ENCODE measurements around the gene OTOL1. TPM values are rescaled to one million over a fixed set of nuclear protein-coding genes. Genes with fewer than 3 reads are reported as not detected.

The OTOL1 gene
- total RNA-seq, 1 donor from 2014 or later: not detected

- no peak overlapping the region for H2AFZ ChIP-seq (replicated peaks)
- no peaks in the 10 kb centered on the region for H4K20me1 ChIP-seq (ENCODE audit: low read depth)
- no peaks in the 10 kb centered on the region for H3K36me3 ChIP-seq
- peak; percentile 87 for DNase-seq (ENCODE audit: low spot score)
- peaks cover 6% of the 10 kb centered on the region for H3K9me3 ChIP-seq (ENCODE audit: low read depth)
- H3K27me3 ChIP-seq: no peaks in the 10 kb centered on the region
- peaks cover 15% of the 10 kb centered on the region for H3F3A ChIP-seq (ENCODE audit: low read depth)
- no peaks in the 10 kb centered on the region for H3K79me2 ChIP-seq (ENCODE audit: low read depth)
- no peak overlapping the region for H3K9ac ChIP-seq
- H3K27ac ChIP-seq: peak overlapping the region; percentile 99
- no peaks in the 10 kb centered on the region for H3K36me3 Mint-ChIP-seq
- peaks cover 13% of the 10 kb centered on the region for H3K4me1 Mint-ChIP-seq
- peaks cover 24% of the 10 kb centered on the region for H3K4me1 ChIP-seq
- TF ChIP-seq EZH2 (IDR thresholded peaks at IDR 0.05) (no peak), EZH2phosphoT487 (IDR thresholded peaks at IDR 0.05) (no peak), CTCF (IDR thresholded peaks at IDR 0.05) (no peak)
- peak overlapping the region; percentile 95 for H3K27ac Mint-ChIP-seq
- peak overlapping the region; percentile 30 for H3K4me3 ChIP-seq
- no peaks in the 10 kb centered on the region for H3K27me3 Mint-ChIP-seq (ENCODE audit: insufficient read depth, low read depth)
- H3K4me2 ChIP-seq: peak overlapping the region; percentile 69
- H3K4me3 Mint-ChIP-seq: no peak overlapping the region
- peaks cover 11% of the 10 kb centered on the region for H3K9me3 Mint-ChIP-seq
Observed at GRCh38 chr3:161454615-161455014, 42.0 kb upstream of the OTOL1 start.

- Mint-ChIP-seq H3K36me3 (no peaks in the 10 kb centered on the region), H3K4me3 (no peak overlapping the region), H3K27ac (no peak overlapping the region), H3K27me3 (ENCODE audit: insufficient read depth, low read depth) (no peaks in the 10 kb centered on the region), H3K9me3 (peaks cover 14% of the 10 kb centered on the region), H3K4me1 (peaks cover 13% of the 10 kb centered on the region)
- H3K36me3 ChIP-seq: no peaks in the 10 kb centered on the region
- peaks cover 6% of the 10 kb centered on the region for H3K9me3 ChIP-seq (ENCODE audit: low read depth)
- H3K4me2 ChIP-seq: no peak overlapping the region
- no peak for DNase-seq (ENCODE audit: low spot score)
- H3K27me3 ChIP-seq: no peaks in the 10 kb centered on the region
- no peak overlapping the region for H2AFZ ChIP-seq (replicated peaks)
- TF ChIP-seq EZH2 (IDR thresholded peaks at IDR 0.05): no peak
- no peak for TF ChIP-seq EZH2phosphoT487 (IDR thresholded peaks at IDR 0.05)
- no peak for TF ChIP-seq CTCF (IDR thresholded peaks at IDR 0.05)
- H3K27ac ChIP-seq: no peak overlapping the region
- H4K20me1 ChIP-seq (ENCODE audit: low read depth): no peaks in the 10 kb centered on the region
- no peaks in the 10 kb centered on the region for H3K79me2 ChIP-seq (ENCODE audit: low read depth)
- H3F3A ChIP-seq (ENCODE audit: low read depth): peaks cover 15% of the 10 kb centered on the region
- peaks cover 24% of the 10 kb centered on the region for H3K4me1 ChIP-seq
- no peak overlapping the region for H3K4me3 ChIP-seq
- no peak overlapping the region for H3K9ac ChIP-seq
Observed at GRCh38 chr3:161455962-161456361, 40.6 kb upstream of the OTOL1 start.

GRCh38 chr3:161462138-161462537 lies 34.5 kb upstream of the OTOL1 start:
- no peak overlapping the region for H3K27ac Mint-ChIP-seq
- DNase-seq (ENCODE audit: low spot score): no peak
- Histone ChIP-seq H3K27ac (no peak overlapping the region), H3K9ac (no peak overlapping the region), H2AFZ (replicated peaks) (no peak overlapping the region), H3K36me3 (no peaks in the 10 kb centered on the region), H3K4me1 (no peaks in the 10 kb centered on the region), H3F3A (ENCODE audit: low read depth) (no peaks in the 10 kb centered on the region), H3K9me3 (ENCODE audit: low read depth) (no peaks in the 10 kb centered on the region), H3K4me2 (no peak overlapping the region), H3K27me3 (no peaks in the 10 kb centered on the region), H3K4me3 (no peak overlapping the region), H4K20me1 (ENCODE audit: low read depth) (no peaks in the 10 kb centered on the region), H3K79me2 (ENCODE audit: low read depth) (no peaks in the 10 kb centered on the region)
- H3K4me1 Mint-ChIP-seq: no peaks in the 10 kb centered on the region
- peaks cover 22% of the 10 kb centered on the region for H3K9me3 Mint-ChIP-seq
- no peaks in the 10 kb centered on the region for H3K27me3 Mint-ChIP-seq (ENCODE audit: insufficient read depth, low read depth)
- H3K4me3 Mint-ChIP-seq: no peak overlapping the region
- TF ChIP-seq EZH2phosphoT487 (IDR thresholded peaks at IDR 0.05) (no peak), CTCF (IDR thresholded peaks at IDR 0.05) (no peak), EZH2 (IDR thresholded peaks at IDR 0.05) (no peak)
- peaks cover 7% of the 10 kb centered on the region for H3K36me3 Mint-ChIP-seq

Measured in neural progenitor cell (in vitro differentiated cells).